PC-9 (cell line): ENCODE measurements around the gene RSF1.

Experiments
- EZH2 ChIP-seq: fragments of 200-600 bp; sonication (generic); IDR thresholded peaks from 2 replicates; pipeline ENCODE4 v1.8.0; 2017; ENCODE audit warnings: antibody characterized with exemption, low read depth
- TF ChIP-seq, protein P1 (sequence below): fragments of 200-600 bp; sonication (generic); conservative IDR thresholded peaks from 2 replicates; pipeline ENCODE4 v1.6.1; 2017; ENCODE audit warnings: mixed run types, antibody characterized with exemption, mild to moderate bottlenecking, moderate library complexity

- TF ChIP-seq, protein P1, sequence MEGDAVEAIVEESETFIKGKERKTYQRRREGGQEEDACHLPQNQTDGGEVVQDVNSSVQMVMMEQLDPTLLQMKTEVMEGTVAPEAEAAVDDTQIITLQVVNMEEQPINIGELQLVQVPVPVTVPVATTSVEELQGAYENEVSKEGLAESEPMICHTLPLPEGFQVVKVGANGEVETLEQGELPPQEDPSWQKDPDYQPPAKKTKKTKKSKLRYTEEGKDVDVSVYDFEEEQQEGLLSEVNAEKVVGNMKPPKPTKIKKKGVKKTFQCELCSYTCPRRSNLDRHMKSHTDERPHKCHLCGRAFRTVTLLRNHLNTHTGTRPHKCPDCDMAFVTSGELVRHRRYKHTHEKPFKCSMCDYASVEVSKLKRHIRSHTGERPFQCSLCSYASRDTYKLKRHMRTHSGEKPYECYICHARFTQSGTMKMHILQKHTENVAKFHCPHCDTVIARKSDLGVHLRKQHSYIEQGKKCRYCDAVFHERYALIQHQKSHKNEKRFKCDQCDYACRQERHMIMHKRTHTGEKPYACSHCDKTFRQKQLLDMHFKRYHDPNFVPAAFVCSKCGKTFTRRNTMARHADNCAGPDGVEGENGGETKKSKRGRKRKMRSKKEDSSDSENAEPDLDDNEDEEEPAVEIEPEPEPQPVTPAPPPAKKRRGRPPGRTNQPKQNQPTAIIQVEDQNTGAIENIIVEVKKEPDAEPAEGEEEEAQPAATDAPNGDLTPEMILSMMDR = no peak
- TF ChIP-seq EZH2 = no peak
Observed at GRCh38 chr11:77695417-77695816, 125.1 kb downstream of the RSF1 start.
